ENCODE data around the gene SUSD1.
"Not testable (repeated sequence)": the region's sequence is repeated elsewhere in the genome, so short reads cannot be mapped to it uniquely, and the experiment has no call there.

SUSD1 gene

DNA sequence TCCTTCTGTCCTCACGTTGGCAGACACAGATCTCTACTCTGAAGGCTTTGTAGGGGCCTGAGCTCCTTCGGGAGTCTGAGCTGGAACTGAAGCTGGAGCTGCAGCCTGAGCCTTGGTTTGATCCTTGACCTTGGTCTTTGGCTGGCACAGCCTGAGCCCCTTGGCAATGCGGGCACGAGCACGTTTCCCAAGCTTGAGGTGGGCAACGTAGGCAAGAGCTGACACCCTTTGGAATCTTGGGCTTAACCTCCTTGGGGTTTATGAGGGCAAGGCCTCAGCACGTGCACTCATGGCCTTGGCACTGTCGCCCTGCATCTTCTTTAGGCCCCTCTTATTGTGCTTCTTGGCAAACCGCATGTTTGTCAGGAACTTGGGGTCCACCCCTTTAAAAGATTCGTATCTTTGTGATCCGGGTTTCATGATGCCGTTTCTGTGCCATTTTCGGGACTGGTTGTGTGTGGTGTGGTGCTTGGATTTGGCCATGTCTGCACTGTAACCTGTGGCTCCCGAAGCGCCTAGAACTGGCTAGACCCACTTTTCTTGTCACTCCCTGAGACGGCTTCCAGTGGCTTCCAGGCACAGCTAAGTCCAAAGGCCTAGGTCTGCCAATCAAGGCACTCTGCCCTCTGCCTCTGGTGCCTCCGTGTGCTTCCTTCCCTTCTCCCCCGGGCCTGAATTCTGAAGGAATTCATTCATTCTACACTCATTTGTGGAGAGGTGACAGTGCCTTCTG, 1.4 kb downstream of the SUSD1 start:
- no peak for DNase-seq (ENCODE audit: low spot score)

GRCh38 chr9:112170968-112171367, 4.1 kb downstream of the SUSD1 start:
- no peak for DNase-seq (ENCODE audit: low spot score)

- no peak for DNase-seq (ENCODE audit: low spot score)
Observed at GRCh38 chr9:112170235-112170634, 4.9 kb downstream of the SUSD1 start.

DNA sequence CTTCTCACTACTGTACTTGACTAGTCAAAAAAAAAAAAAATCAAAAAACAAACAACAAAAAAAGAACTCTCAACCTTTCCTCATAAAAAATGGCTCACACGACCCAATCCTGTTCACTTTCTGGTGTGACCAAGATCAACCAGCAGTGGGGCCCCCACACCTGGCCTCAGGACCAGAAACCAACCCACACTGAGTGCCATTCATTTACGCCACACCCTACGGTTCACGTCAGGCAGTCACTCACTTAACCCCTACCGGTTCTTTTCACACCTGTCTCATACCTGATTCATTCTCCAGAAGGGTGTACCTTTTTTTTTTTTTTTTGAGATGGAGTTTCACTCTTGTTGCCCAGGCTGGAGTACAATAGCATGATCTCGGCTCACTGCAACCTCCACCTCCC, 5.7 kb downstream of the SUSD1 start:
- DNase-seq (ENCODE audit: low spot score): peak; percentile 23

GRCh38 chr9:112168197-112168596, 6.9 kb downstream of the SUSD1 start:
- DNase-seq (ENCODE audit: low spot score): peak; percentile 25

DNA sequence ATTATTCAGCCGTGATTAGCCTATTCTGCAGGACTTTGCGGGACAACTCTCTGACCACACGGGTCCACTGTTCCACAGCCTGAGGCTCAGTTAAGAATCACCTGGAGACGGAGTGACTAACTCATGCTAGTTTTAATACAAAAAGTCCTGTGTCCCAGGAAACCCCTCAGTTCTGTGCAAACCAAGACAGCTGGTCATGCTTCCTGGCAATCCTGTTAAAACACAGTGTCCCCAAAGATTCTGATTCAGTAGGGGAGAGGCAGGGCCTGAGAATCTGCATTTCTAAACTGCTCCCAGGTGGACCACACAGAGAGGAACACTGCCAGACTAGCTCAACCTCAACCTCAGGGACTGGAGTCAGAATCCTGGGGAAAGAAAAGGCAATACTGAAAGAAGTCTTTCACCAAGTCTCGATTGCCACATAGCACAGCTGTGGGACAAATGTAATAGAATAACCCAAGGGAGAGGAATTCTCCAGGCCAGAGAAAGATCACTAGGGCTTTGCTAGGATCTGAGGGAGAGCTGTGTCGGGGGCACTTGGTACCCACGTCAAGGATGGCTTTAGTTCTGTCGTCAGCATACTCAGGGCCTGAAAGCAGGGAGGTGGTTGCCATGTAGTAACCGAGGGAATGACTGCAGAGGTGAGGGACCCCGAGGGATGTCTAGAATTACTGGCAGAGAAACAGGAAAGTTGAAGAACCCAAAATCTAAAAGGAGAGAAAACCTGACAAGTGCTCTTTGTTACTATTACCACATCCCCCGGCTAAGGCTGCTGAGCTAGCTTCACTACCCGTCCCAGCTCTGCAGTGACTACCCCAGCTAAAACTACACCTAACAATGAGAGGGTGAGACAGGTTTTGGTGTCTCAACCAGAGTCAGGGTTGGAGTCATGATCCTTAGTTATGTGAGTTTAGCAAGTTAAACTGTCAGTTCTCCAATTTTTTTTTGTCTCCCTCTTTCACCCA, 8.6 kb downstream of the SUSD1 start:
- DNase-seq (ENCODE audit: low spot score): peak; percentile 22

- DNase-seq (ENCODE audit: low spot score): no peak
Observed at GRCh38 chr9:112162621-112163413, 12.3 kb downstream of the SUSD1 start.

DNA sequence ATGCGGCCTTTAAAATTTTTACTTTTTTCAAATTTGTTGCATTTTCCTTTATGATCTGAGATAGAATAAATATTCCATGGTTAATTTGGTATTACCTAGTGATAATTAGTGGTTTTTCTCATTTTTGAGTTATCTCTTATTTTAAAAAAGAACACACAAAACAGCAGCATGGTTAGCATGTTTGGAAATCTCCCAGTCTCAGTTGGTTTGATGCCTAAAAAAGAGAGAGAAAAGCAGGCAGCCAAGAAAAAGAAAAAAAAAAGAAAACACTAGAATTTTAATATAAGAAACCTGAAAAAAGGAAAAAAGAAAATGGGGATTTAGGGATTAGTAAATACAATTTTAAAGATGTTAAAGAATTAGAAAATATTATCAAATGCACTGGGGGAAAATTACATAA, 15.3 kb downstream of the SUSD1 start:
- no peak for DNase-seq (ENCODE audit: low spot score)

GRCh38 chr9:112158656-112159367, 16.3 kb downstream of the SUSD1 start:
- no peak for DNase-seq (ENCODE audit: low spot score)

DNA sequence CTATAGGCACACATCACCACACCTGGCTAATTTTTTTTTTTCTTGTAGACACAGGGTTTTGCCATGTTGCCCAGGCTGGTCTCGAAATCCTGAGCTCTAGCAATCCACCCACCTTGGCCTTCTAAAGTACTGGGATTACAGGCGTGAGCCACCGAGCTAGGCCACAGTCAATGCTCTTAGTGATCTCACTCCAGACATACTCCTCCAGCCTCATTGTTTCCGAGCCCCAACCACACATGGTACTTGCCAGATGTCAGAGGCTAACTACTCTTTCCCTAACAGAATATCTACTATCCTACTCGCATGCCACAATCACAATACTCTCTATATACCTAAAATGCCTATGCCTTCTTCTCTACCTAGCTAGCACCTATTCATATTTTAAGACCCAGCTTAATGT, 17.1 kb downstream of the SUSD1 start:
- DNase-seq (ENCODE audit: low spot score): no peak

DNA sequence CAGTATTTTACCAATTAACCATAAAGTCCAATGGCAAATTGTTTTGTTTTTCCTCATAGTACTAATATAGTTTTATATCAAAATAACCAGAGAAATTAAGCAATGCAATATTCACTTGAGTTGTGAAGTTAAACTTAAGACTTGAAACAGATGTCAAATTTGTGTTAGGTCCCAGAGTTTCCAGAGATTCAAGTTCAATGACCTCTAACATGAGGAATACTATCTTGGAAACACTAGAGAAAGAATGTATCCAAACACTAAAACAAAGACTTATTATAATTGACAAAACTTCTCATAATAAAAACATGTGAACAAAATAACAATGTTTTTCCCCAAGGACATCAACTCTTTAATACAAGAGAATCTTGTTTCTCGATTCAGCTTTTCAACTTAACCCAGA, 18.0 kb downstream of the SUSD1 start:
- DNase-seq (ENCODE audit: low spot score): no peak

- no peak for DNase-seq (ENCODE audit: low spot score)
Observed at GRCh38 chr9:112149211-112149610, 25.9 kb downstream of the SUSD1 start.

- DNase-seq (ENCODE audit: low spot score): no peak
Observed at GRCh38 chr9:112145886-112146285, 29.2 kb downstream of the SUSD1 start.

GRCh38 chr9:112144807-112145206, 30.3 kb downstream of the SUSD1 start:
- no peak for DNase-seq (ENCODE audit: low spot score)

DNA sequence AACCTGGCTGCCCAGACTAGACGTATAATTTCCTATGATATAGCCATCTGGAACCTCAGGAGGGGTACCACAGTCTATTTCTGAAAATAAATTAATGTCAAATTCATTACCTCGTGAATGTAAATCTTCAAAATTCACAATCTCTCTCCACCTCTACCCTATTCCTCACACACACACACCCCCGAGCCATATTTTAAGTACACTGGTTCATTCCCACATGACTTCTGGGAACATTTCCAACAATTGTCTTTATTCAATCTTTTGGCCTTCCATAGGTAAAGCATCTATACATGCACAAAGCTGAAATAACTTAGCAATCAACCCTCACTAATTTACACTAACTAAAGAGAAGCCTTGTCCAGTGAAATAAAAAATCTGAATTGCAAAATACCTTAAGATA, 32.7 kb downstream of the SUSD1 start:
- DNase-seq (ENCODE audit: low spot score): no peak

DNA sequence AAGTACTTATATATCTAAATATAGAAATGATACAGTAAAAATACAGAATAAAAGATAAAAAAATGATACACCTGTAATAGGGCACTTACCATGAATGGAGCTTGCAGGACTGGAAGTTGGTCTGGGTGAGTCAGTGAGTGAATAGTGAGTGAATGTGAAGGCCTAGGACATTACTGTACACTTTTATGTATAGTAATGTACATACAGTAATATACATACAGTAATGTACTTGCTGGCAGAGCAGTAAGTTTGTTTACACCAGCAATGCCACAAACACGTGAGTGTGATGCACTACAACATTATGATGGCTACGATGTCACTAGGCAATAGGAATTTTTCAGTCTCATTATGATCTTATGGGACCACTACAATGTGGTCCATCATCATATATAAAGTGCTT, 34.2 kb downstream of the SUSD1 start:
- DNase-seq (ENCODE audit: low spot score): no peak

DNA sequence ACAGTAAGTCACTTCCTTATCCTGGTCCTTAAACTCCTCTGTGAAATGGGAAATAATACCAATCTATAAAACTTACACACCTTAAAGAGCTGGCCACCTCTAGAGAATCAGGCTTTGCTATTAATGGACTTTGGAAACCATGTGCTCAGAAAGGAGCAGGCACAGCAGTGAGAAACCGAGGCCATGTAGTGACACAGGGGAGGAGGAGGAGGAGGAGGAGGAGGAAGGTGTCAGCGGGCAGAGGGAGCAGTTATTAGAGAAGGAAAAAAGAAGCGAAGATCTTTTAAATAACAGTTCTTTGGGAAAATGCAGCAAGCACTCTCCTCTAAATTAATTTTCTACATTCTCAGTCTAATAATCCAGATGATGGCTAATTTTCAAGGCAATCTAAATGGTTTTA, 38.0 kb downstream of the SUSD1 start:
- DNase-seq (ENCODE audit: low spot score): no peak

DNA sequence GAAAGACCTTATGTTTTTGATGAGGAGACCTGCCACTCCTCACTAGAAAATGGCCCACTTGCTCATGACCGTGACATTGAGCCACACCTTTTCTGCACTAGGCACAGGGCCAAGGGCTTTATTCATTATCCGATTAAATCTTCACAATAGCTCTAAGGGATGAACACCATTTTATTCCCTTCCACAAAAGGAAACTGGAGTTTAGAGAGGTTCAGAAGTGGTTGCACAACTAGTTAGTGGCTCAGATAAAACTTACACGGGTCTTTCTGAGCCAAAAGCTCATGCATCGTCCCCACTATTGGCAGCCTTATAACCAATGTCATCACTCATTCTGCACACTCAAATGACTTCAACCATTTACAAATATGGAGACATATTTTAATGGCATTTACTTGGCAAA, 39.4 kb downstream of the SUSD1 start:
- no peak for DNase-seq (ENCODE audit: low spot score)

DNA sequence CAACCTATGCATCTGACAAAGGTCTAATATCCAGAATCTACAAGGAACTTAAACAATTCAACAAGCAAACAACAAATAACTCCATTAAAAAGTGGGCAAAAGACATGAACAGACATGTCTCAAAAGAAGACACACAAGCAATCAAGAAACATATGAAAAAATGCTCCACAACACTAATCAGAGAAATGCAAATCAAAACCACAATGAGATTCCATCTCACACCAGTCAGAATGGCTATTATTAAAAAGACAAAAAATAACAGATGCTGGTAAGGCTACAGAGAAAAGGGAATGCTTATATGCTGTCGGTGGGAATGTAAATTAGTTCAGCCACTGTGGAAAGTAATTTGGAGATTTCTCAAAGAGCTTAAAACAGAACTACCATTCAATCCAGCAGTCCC, 41.3 kb downstream of the SUSD1 start:
- DNase-seq (ENCODE audit: low spot score): not testable (repeated sequence)

DNA sequence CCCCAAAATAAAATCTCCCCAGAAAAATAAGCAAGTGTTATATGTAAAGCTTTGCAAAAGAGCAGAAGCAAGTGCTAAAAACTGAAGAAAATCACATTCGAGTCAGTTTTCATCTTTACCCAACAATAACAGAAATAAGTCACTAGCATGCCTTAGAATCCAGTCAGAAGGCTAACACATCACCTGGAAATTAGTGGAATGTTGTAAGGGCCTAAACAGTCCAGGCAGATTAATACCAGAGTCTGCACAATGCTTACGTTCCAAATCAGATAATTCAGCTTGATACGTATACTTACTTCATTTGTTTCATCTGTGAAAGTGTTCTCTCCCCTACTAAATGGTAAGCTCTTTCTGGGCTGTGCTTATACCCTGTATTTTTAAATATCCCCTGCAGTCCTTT, 42.7 kb downstream of the SUSD1 start:
- DNase-seq (ENCODE audit: low spot score): no peak

DNA sequence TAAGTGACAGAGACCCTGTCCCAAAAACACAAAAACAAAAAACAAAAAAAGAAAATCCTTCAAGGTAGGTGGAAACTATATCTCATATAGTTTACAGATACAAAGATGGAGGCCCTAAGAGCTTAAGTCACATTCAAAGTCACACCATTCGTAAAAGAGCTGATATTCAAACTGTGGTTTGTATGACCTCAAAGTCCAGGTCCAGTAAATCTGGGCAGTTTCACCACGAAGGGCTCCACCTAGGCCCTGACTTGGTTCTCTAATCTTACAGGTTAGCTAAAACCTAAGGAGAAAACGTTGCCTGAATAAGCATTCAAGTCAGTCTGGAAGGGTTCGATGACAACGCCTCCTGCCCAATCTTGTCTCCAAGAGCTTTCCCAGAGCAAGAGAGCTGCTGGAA, 44.1 kb downstream of the SUSD1 start:
- DNase-seq (ENCODE audit: low spot score): no peak

- DNase-seq (ENCODE audit: low spot score): no peak
Observed at GRCh38 chr9:112130347-112130746, 44.8 kb downstream of the SUSD1 start.

Measured in SW480 (cell line).